ENCODE results near the gene CELF6.

The CELF6 gene

GRCh38 chr15:72271221-72271620 lies 48.7 kb downstream of the CELF6 start:
- no peak for DNase-seq

- no peak for DNase-seq
Measured at GRCh38 chr15:72269739-72270138, 50.2 kb downstream of the CELF6 start.

GRCh38 chr15:72265031-72265430 lies 54.9 kb downstream of the CELF6 start:
- no peak for DNase-seq

GRCh38 chr15:72252663-72253299 lies 67.2 kb downstream of the CELF6 start:
- DNase-seq, result no peak

GRCh38 chr15:72249142-72249810 lies 70.7 kb downstream of the CELF6 start:
- DNase-seq, result no peak

- no peak for DNase-seq
Measured at GRCh38 chr15:72248514-72248913, 71.4 kb downstream of the CELF6 start.

- DNase-seq, result no peak
Measured at GRCh38 chr15:72242775-72243370, 77.1 kb downstream of the CELF6 start.

GRCh38 chr15:72239652-72240051 lies 80.3 kb downstream of the CELF6 start:
- DNase-seq, result no peak

GRCh38 chr15:72238586-72238985 lies 81.4 kb downstream of the CELF6 start:
- no peak for DNase-seq

- no peak for DNase-seq
Measured at GRCh38 chr15:72237853-72238224, 82.1 kb downstream of the CELF6 start.

GRCh38 chr15:72237029-72237852 lies 82.7 kb downstream of the CELF6 start:
- DNase-seq, result no peak

- DNase-seq, result no peak
Measured at GRCh38 chr15:72236381-72237003, 83.5 kb downstream of the CELF6 start.

- DNase-seq, result no peak
Measured at GRCh38 chr15:72235298-72235697, 84.7 kb downstream of the CELF6 start.
